Astrocyte (in vitro differentiated cells and primary cell): ENCODE results near the gene CELA2A. TPM values are rescaled to one million over a fixed set of nuclear protein-coding genes. Genes with fewer than 3 reads are reported as not detected.
"Not testable (repeated sequence)": the region's sequence is repeated elsewhere in the genome, so short reads cannot be mapped to it uniquely, and the experiment has no call there.

Source experiments
- DNase-seq: peaks from one replicate; pipeline ENCODE4 v3.0.0-alpha.2; 2010; ENCODE audit warnings: low read depth
- FAIRE-seq: peaks from 2 replicates; lab custom pipeline; 2011; peaks lifted over from hg19 to GRCh38; lab: Jason Lieb, UNC
- H2AFZ ChIP-seq: 2 replicates; pipeline ENCODE4 v1.6.0; 2012; ENCODE audit warnings: low read depth, low read length, inconsistent platforms
- H3K27ac ChIP-seq: 2 replicates; pipeline ENCODE4 v1.5.1; 2011; ENCODE audit warnings: low read depth, low read length, inconsistent platforms
- H3K27me3 ChIP-seq: 2 replicates; pipeline ENCODE4 v1.6.0; 2011; ENCODE audit warnings: low read length, inconsistent platforms; ENCODE audit not compliant: insufficient read depth
- H3K36me3 ChIP-seq: 2 replicates; pipeline ENCODE4 v1.5.1; 2011; ENCODE audit warnings: low read length, inconsistent platforms; ENCODE audit not compliant: insufficient read depth
- H3K4me1 ChIP-seq: 2 replicates; pipeline ENCODE4 v1.5.1; 2011; ENCODE audit warnings: low read length, inconsistent platforms; ENCODE audit not compliant: insufficient read depth
- H3K4me2 ChIP-seq: 2 replicates; pipeline ENCODE4 v1.6.0; 2012; ENCODE audit warnings: low read length, inconsistent platforms
- H3K4me3 ChIP-seq: 2 replicates; pipeline ENCODE4 v1.5.1; 2011; ENCODE audit warnings: low read depth, mild to moderate bottlenecking, low read length, inconsistent platforms; ENCODE audit not compliant: insufficient read depth
- H3K79me2 ChIP-seq: 2 replicates; pipeline ENCODE4 v1.6.0; 2012; ENCODE audit warnings: mild to moderate bottlenecking, low read length, inconsistent platforms; ENCODE audit not compliant: insufficient read depth
- H3K9ac ChIP-seq: 2 replicates; pipeline ENCODE4 v1.6.0; 2012; ENCODE audit warnings: mild to moderate bottlenecking, low read length, inconsistent platforms
- H3K9me3 ChIP-seq: 2 replicates; pipeline ENCODE4 v1.5.1; 2012; ENCODE audit warnings: low read depth, mild to moderate bottlenecking, low read length, inconsistent platforms; ENCODE audit not compliant: insufficient read depth
- H4K20me1 ChIP-seq: 2 replicates; pipeline ENCODE4 v1.6.0; 2012; ENCODE audit warnings: low read length, inconsistent platforms; ENCODE audit not compliant: insufficient read depth
- H3K27ac Mint-ChIP-seq: one replicate; pipeline ENCODE4 v1.8.0; 2021; ENCODE audit warnings: mild to moderate bottlenecking, mixed read lengths; ENCODE audit not compliant: unreplicated experiment
- H3K27me3 Mint-ChIP-seq: one replicate; pipeline ENCODE4 v1.8.0; 2021; ENCODE audit warnings: low read depth, mixed read lengths; ENCODE audit not compliant: unreplicated experiment
- H3K36me3 Mint-ChIP-seq: one replicate; pipeline ENCODE4 v1.8.0; 2021; ENCODE audit warnings: low read depth, mixed read lengths; ENCODE audit not compliant: unreplicated experiment
- H3K4me1 Mint-ChIP-seq: one replicate; pipeline ENCODE4 v1.8.0; 2021; ENCODE audit warnings: low read depth, mixed read lengths; ENCODE audit not compliant: unreplicated experiment
- H3K4me3 Mint-ChIP-seq: one replicate; pipeline ENCODE4 v1.8.0; 2021; ENCODE audit warnings: mild to moderate bottlenecking, moderate library complexity, mixed read lengths; ENCODE audit not compliant: unreplicated experiment
- H3K9me3 Mint-ChIP-seq: one replicate; pipeline ENCODE4 v1.8.0; 2021; ENCODE audit warnings: mild to moderate bottlenecking, mixed read lengths; ENCODE audit not compliant: unreplicated experiment
- CTCF ChIP-seq: IDR thresholded peaks from 2 replicates; pipeline ENCODE4 v1.5.1; 2011; ENCODE audit warnings: low read depth, mild to moderate bottlenecking, inconsistent platforms, low read length, moderate library complexity; ENCODE audit not compliant: insufficient read depth
- EZH2 ChIP-seq: IDR thresholded peaks from 2 replicates; pipeline ENCODE4 v1.6.1; 2012; ENCODE audit warnings: mild to moderate bottlenecking, low read length, inconsistent platforms; ENCODE audit not compliant: insufficient read depth
- total RNA-seq: library from RNA; stranded (reverse); gene quantifications from 2 replicates; pipeline ENCODE4 v1.2.1, GENCODE V29; 2021

The CELA2A gene
- total RNA-seq, 1 donor from 2014 or later, result not detected

DNA sequence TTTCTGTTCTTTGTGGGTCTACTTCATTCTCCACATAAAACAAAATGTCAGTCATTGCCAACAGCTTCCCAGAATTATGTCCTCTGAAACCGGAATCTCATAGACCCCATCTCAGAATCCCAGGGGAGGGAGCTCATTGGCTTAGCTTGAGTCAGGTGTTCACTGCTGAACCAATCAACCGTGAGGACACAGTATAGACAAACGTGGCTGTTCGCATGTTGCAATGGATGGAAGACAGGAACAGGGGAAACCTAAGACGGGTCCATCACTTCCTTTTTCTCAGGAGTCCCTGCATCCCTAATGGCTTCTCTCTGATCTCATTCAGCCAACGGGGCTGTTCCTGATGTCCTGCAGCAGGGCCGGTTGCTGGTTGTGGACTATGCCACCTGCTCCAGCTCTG, 9.1 kb downstream of the CELA2A start:
- Histone ChIP-seq H3K36me3 (no peaks in the 10 kb centered on the region), H3K9ac (no peak overlapping the region), H3K79me2 (no peaks in the 10 kb centered on the region), H2AFZ (no peak overlapping the region), H3K4me2 (no peak overlapping the region), H4K20me1 (no peaks in the 10 kb centered on the region), H3K9me3 (no peaks in the 10 kb centered on the region), H3K27ac (no peak overlapping the region), H3K4me3 (no peak overlapping the region), H3K27me3 (no peaks in the 10 kb centered on the region), H3K4me1 (no peaks in the 10 kb centered on the region)
- Mint-ChIP-seq H3K4me1 (no peaks in the 10 kb centered on the region), H3K9me3 (peaks cover 2% of the 10 kb centered on the region), H3K4me3 (no peak overlapping the region), H3K27me3 (peaks cover 10% of the 10 kb centered on the region), H3K27ac (no peak overlapping the region), H3K36me3 (no peaks in the 10 kb centered on the region)
- FAIRE-seq (no peak), DNase-seq (no peak)
- TF ChIP-seq EZH2 (no peak), CTCF (no peak)

GRCh38 chr1:15466955-15467625, 10.6 kb downstream of the CELA2A start:
- not testable (repeated sequence) for H3K36me3 Mint-ChIP-seq, H3K9me3 ChIP-seq, H3K4me3 Mint-ChIP-seq, H3K27me3 ChIP-seq, H3K27ac Mint-ChIP-seq, DNase-seq, H3K27ac ChIP-seq, H3K79me2 ChIP-seq, H3K36me3 ChIP-seq, H3K9me3 Mint-ChIP-seq, FAIRE-seq, H2AFZ ChIP-seq, H4K20me1 ChIP-seq, H3K4me1 ChIP-seq, H3K9ac ChIP-seq, H3K4me2 ChIP-seq, H3K4me3 ChIP-seq, H3K4me1 Mint-ChIP-seq
- peaks cover 15% of the 10 kb centered on the region for H3K27me3 Mint-ChIP-seq

- Histone ChIP-seq H4K20me1 (no peaks in the 10 kb centered on the region), H3K27me3 (no peaks in the 10 kb centered on the region), H3K79me2 (no peaks in the 10 kb centered on the region), H3K4me1 (no peaks in the 10 kb centered on the region), H2AFZ (no peak overlapping the region), H3K4me2 (no peak overlapping the region), H3K4me3 (no peak overlapping the region), H3K36me3 (no peaks in the 10 kb centered on the region), H3K9me3 (no peaks in the 10 kb centered on the region), H3K9ac (no peak overlapping the region), H3K27ac (no peak overlapping the region)
- Mint-ChIP-seq H3K36me3 (no peaks in the 10 kb centered on the region), H3K4me1 (no peaks in the 10 kb centered on the region), H3K9me3 (peaks cover 2% of the 10 kb centered on the region), H3K27ac (no peak overlapping the region), H3K27me3 (peaks cover 18% of the 10 kb centered on the region), H3K4me3 (no peak overlapping the region)
- DNase-seq (no peak), FAIRE-seq (no peak)
- TF ChIP-seq EZH2, result no peak
- no peak for TF ChIP-seq CTCF
Observed at GRCh38 chr1:15468145-15468544, 11.6 kb downstream of the CELA2A start.
